ENCODE measurements around the gene INHA. TPM values are rescaled to one million over a fixed set of nuclear protein-coding genes. Genes with fewer than 3 reads are reported as not detected.

Gene INHA
- total RNA-seq, 1 donor from 2014 or later, result 2.4 TPM

- DNase-seq, result no peak
- Histone ChIP-seq H3K36me3 (peaks cover 15% of the 10 kb centered on the region), H3K4me3 (no peak overlapping the region), H3K27ac (replicated peaks) (no peak overlapping the region), H3K4me1 (peaks cover 21% of the 10 kb centered on the region), H3K9me3 (replicated peaks) (no peaks in the 10 kb centered on the region), H3K27me3 (ENCODE audit: low read depth) (peaks cover 47% of the 10 kb centered on the region)
- intact Hi-C loops (cut with micrococcal nuclease), result no loop called here
- TF ChIP-seq CTCF (IDR thresholded peaks at IDR 0.05; ENCODE audit: borderline replicate concordance), result no peak
Observed at GRCh38 chr2:219554350-219554749, 17.8 kb upstream of the INHA start.

GRCh38 chr2:219555956-219556355 lies 16.2 kb upstream of the INHA start:
- intact Hi-C loops (cut with micrococcal nuclease), result no loop called here
- no peak for DNase-seq
- H3K36me3 ChIP-seq, result peaks cover 15% of the 10 kb centered on the region
- peaks cover 37% of the 10 kb centered on the region for H3K27me3 ChIP-seq (ENCODE audit: low read depth)
- H3K4me3 ChIP-seq, result no peak overlapping the region
- no peak for TF ChIP-seq CTCF (IDR thresholded peaks at IDR 0.05; ENCODE audit: borderline replicate concordance)
- no peaks in the 10 kb centered on the region for H3K9me3 ChIP-seq (replicated peaks)
- H3K27ac ChIP-seq (replicated peaks), result no peak overlapping the region
- H3K4me1 ChIP-seq, result peaks cover 31% of the 10 kb centered on the region

- DNase-seq, result no peak
- Histone ChIP-seq H3K27me3 (ENCODE audit: low read depth) (peaks cover 32% of the 10 kb centered on the region), H3K4me3 (no peak overlapping the region), H3K36me3 (peaks cover 15% of the 10 kb centered on the region), H3K27ac (replicated peaks) (no peak overlapping the region), H3K4me1 (peaks cover 34% of the 10 kb centered on the region), H3K9me3 (replicated peaks) (no peaks in the 10 kb centered on the region)
- intact Hi-C loops (cut with micrococcal nuclease), result no loop called here
- no peak for TF ChIP-seq CTCF (IDR thresholded peaks at IDR 0.05; ENCODE audit: borderline replicate concordance)
Observed at GRCh38 chr2:219556413-219556812, 15.7 kb upstream of the INHA start.

GRCh38 chr2:219557320-219557719 lies 14.8 kb upstream of the INHA start:
- no peaks in the 10 kb centered on the region for H3K9me3 ChIP-seq (replicated peaks)
- H3K4me3 ChIP-seq, result no peak overlapping the region
- intact Hi-C loops (cut with micrococcal nuclease), result no loop called here
- H3K27ac ChIP-seq (replicated peaks), result no peak overlapping the region
- H3K4me1 ChIP-seq, result peaks cover 32% of the 10 kb centered on the region
- H3K36me3 ChIP-seq, result peaks cover 24% of the 10 kb centered on the region
- peaks cover 23% of the 10 kb centered on the region for H3K27me3 ChIP-seq (ENCODE audit: low read depth)
- TF ChIP-seq CTCF (IDR thresholded peaks at IDR 0.05; ENCODE audit: borderline replicate concordance), result no peak
- DNase-seq, result no peak

GRCh38 chr2:219557791-219558785 lies 14.0 kb upstream of the INHA start:
- DNase-seq, result no peak
- Histone ChIP-seq H3K27ac (replicated peaks) (no peak overlapping the region), H3K4me3 (no peak overlapping the region), H3K27me3 (ENCODE audit: low read depth) (peaks cover 15% of the 10 kb centered on the region), H3K9me3 (replicated peaks) (no peaks in the 10 kb centered on the region), H3K36me3 (peaks cover 32% of the 10 kb centered on the region), H3K4me1 (peaks cover 25% of the 10 kb centered on the region)
- no peak for TF ChIP-seq CTCF (IDR thresholded peaks at IDR 0.05; ENCODE audit: borderline replicate concordance)
- intact Hi-C loops (cut with micrococcal nuclease), result no loop called here
